OCI-LY7 (cell line): ENCODE data around the gene PAPLN. TPM values are rescaled to one million over a fixed set of nuclear protein-coding genes. Genes with fewer than 3 reads are reported as not detected.

Source experiments
- BruUV-seq: library from RNA; stranded (reverse); fragments of 400-500 nt; replicated peaks from 2 replicates; lab custom pipeline; 2021; lab: Mats Ljungman, UMichigan
- CTCF ChIA-PET: fragments of 300-600 bp; sonication (Branson Sonifier 250); formaldehyde crosslinking; loops from one replicate; lab custom pipeline; 2022; ENCODE audit warnings: antibody characterized with exemption; ENCODE audit not compliant: unreplicated experiment; lab: Charles Lee
- POLR2A ChIA-PET: fragments of 300-600 bp; sonication (Branson Sonifier 250); formaldehyde crosslinking; loops from one replicate; lab custom pipeline; 2022; ENCODE audit warnings: antibody characterized with exemption; lab: Charles Lee
- DNase-seq: peaks from one replicate; pipeline ENCODE4 v3.0.0-alpha.2; 2015; ENCODE audit warnings: low spot score
- H2AFZ ChIP-seq: fragments of 200-600 bp; sonication (generic), shearing (Covaris generic); 2 replicates; pipeline ENCODE4 v1.6.1; 2014; ENCODE audit warnings: mild to moderate bottlenecking, antibody characterized with exemption, low read length, moderate library complexity
- H3K27ac ChIP-seq: fragments of 200-600 bp; sonication (generic); 2 replicates; pipeline ENCODE4 v1.5.1; 2014; ENCODE audit warnings: mixed run types, low read depth, mild to moderate bottlenecking, moderate library complexity, low read length, inconsistent platforms; ENCODE audit not compliant: poor library complexity, severe bottlenecking
- H3K36me3 ChIP-seq: fragments of 200-600 bp; sonication (generic); 2 replicates; pipeline ENCODE4 v1.6.1; 2014; ENCODE audit warnings: mild to moderate bottlenecking, antibody characterized with exemption, low read length, moderate library complexity, mixed read lengths; ENCODE audit not compliant: insufficient read depth
- H3K4me1 ChIP-seq: fragments of 200-600 bp; sonication (generic); 2 replicates; pipeline ENCODE4 v1.5.1; 2014; ENCODE audit warnings: mild to moderate bottlenecking, low read length; ENCODE audit not compliant: insufficient read depth, poor library complexity, severe bottlenecking
- H3K4me2 ChIP-seq: fragments of 200-600 bp; sonication (generic); 2 replicates; pipeline ENCODE4 v1.6.1; 2014; ENCODE audit warnings: mild to moderate bottlenecking, low read length
- H3K4me3 ChIP-seq: fragments of 200-600 bp; sonication (generic); 2 replicates; pipeline ENCODE4 v1.5.1; 2014; ENCODE audit warnings: mild to moderate bottlenecking, low read depth, low read length; ENCODE audit not compliant: poor library complexity, severe bottlenecking
- H3K79me2 ChIP-seq: fragments of 200-600 bp; sonication (generic); 2 replicates; pipeline ENCODE4 v1.6.1; 2016; ENCODE audit warnings: low read depth, mild to moderate bottlenecking, low read length, moderate library complexity, mixed read lengths; ENCODE audit not compliant: insufficient read depth
- H3K9me2 ChIP-seq: fragments of 200-600 bp; sonication (generic); 2 replicates; pipeline ENCODE4 v1.6.1; 2016; ENCODE audit warnings: mild to moderate bottlenecking, low read length, mixed read lengths; ENCODE audit not compliant: insufficient read depth
- H3K9me3 ChIP-seq: fragments of 200-600 bp; sonication (generic); 2 replicates; pipeline ENCODE4 v1.6.1; 2014; ENCODE audit warnings: mild to moderate bottlenecking, mixed run types, low read length, mixed read lengths
- H4K20me1 ChIP-seq: fragments of 200-600 bp; sonication (generic); 2 replicates; pipeline ENCODE4 v1.6.1; 2014; ENCODE audit warnings: mild to moderate bottlenecking, antibody characterized with exemption, low read length, moderate library complexity, mixed read lengths; ENCODE audit not compliant: insufficient read depth
- CTCF ChIP-seq: fragments of 200-600 bp; sonication (generic); conservative IDR thresholded peaks from 2 replicates; pipeline ENCODE4 v1.5.1; 2014; ENCODE audit warnings: mild to moderate bottlenecking, antibody characterized with exemption, low read length, moderate library complexity, mixed read lengths
- EZH2phosphoT487 ChIP-seq: fragments of 200-600 bp; sonication (generic); IDR thresholded peaks from 2 replicates; pipeline ENCODE4 v1.6.1; 2018; ENCODE audit warnings: low read depth, borderline replicate concordance, mild to moderate bottlenecking, mixed run types, antibody characterized with exemption, low read length, moderate library complexity, mixed read lengths
- intact Hi-C: fragments of 100-400 bp; cut with micrococcal nuclease; formaldehyde crosslinking; loops from one replicate; pipeline ENCODE4 v1.10.0; 2022; ENCODE audit not compliant: unreplicated experiment
- total RNA-seq, 2 experiments: library from RNA; depleted of rRNA in 1 of 2; stranded (reverse); fragments of >200 nt in 1 of 2; shearing (Covaris generic) in 1 of 2; gene quantifications; 2 replicates each; pipeline ENCODE4 v1.2.3, GENCODE V29; 2014 to 2022

Gene PAPLN
- total RNA-seq, 2 experiments from 2014 or later = 4.0 to 9.0 TPM

- no TSS peak for BruUV-seq
These were observed 32.6 kb downstream of the PAPLN start for GRCh38 chr14:73269729-73270531.

GRCh38 chr14:73272393-73272792, 35.1 kb downstream of the PAPLN start:
- H2AFZ ChIP-seq = no peak overlapping the region
- no peak overlapping the region for H3K27ac ChIP-seq
- H3K4me3 ChIP-seq = no peak overlapping the region
- intact Hi-C loops = no loop called here
- H3K9me2 ChIP-seq = no peaks in the 10 kb centered on the region
- H3K79me2 ChIP-seq = no peaks in the 10 kb centered on the region
- ChIA-PET CTCF (no interaction called here), POLR2A (interaction anchor here (0.7 to 1.3 kb wide), 2 partner anchors 9 to 136 kb away, joined by 3 read pairs; partner anchors contain the start of gene PSEN1)
- BruUV-seq = no TSS peak
- no peaks in the 10 kb centered on the region for H3K9me3 ChIP-seq
- no peak overlapping the region for H3K4me2 ChIP-seq
- no peaks in the 10 kb centered on the region for H4K20me1 ChIP-seq
- DNase-seq = no peak
- H3K4me1 ChIP-seq = peaks cover 39% of the 10 kb centered on the region
- TF ChIP-seq EZH2phosphoT487 (no peak), CTCF (no peak)
- H3K36me3 ChIP-seq = peaks cover 11% of the 10 kb centered on the region

More at GRCh38 chr14:73269729-73270531, 32.6 kb downstream of the PAPLN start:
- Histone ChIP-seq H3K4me2 (peak overlapping the region; percentile 67), H3K9me3 (no peaks in the 10 kb centered on the region), H3K36me3 (peaks cover 3% of the 10 kb centered on the region; the same call in 1 of the 2 replicates), H3K27ac (peak overlapping the region; percentile 47), H2AFZ (peak overlapping the region; percentile 77), H3K79me2 (no peaks in the 10 kb centered on the region), H3K9me2 (no peaks in the 10 kb centered on the region), H3K4me1 (peaks cover 39% of the 10 kb centered on the region), H3K4me3 (peak overlapping the region; percentile 47), H4K20me1 (no peaks in the 10 kb centered on the region)
- no peak for TF ChIP-seq CTCF
- no peak for TF ChIP-seq EZH2phosphoT487
- peak; percentile 73 for DNase-seq
- intact Hi-C loops = no loop called here
- POLR2A ChIA-PET = interaction anchor here (0.5 to 0.9 kb wide), 2 partner anchors 25 to 103 kb away, joined by 3 to 5 read pairs; no protein-coding TSS in a partner anchor
- CTCF ChIA-PET = no interaction called here

GRCh38 chr14:73273799-73274198, 36.5 kb downstream of the PAPLN start:
- Histone ChIP-seq H3K36me3 (peaks cover 11% of the 10 kb centered on the region), H3K4me1 (peaks cover 37% of the 10 kb centered on the region), H2AFZ (no peak overlapping the region; the same call in 1 of the 2 replicates), H3K27ac (peak overlapping the region; percentile 47), H3K4me3 (peak overlapping the region; percentile 14), H3K9me2 (no peaks in the 10 kb centered on the region), H3K9me3 (no peaks in the 10 kb centered on the region), H3K79me2 (no peaks in the 10 kb centered on the region), H3K4me2 (peak overlapping the region; percentile 55), H4K20me1 (no peaks in the 10 kb centered on the region)
- intact Hi-C loops = no loop called here
- ChIA-PET POLR2A (interaction anchor here (1.1 to 1.6 kb wide), 2 partner anchors 51 to 141 kb away, joined by 5 read pairs; no protein-coding TSS in a partner anchor), CTCF (no interaction called here)
- BruUV-seq = no TSS peak
- DNase-seq = peak; percentile 63
- no peak for TF ChIP-seq EZH2phosphoT487
